ENCODE measurements around the gene PHLDB3. TPM values are rescaled to one million over a fixed set of nuclear protein-coding genes. Genes with fewer than 3 reads are reported as not detected.
A peak's percentile ranks its signal among the peaks of the same experiment; 100 is the strongest.
"Not testable (repeated sequence)": the region's sequence is repeated elsewhere in the genome, so short reads cannot be mapped to it uniquely, and the experiment has no call there.

PHLDB3 gene
- total RNA-seq: 10 to 100 TPM; 14.7 to 17.8 TPM

GRCh38 chr19:43504426-43505185 lies at the start of gene PHLDB3:
Gene PHLDB3 (minus strand): TSS chr19:43504746. CDS start chr19:43504118, 628 bp downstream.
- DNase-seq (peak; percentile 71), ATAC-seq (peak; percentile 47)
- Mint-ChIP-seq H3K27me3 (no peaks in the 10 kb centered on the region), H3K9me3 (ENCODE audit: low read depth) (no peaks in the 10 kb centered on the region), H3K27ac (peak within 1 kb of the TSS; percentile 94), H3K4me3 (peak within 1 kb of the TSS; percentile 96), H3K4me1 (peaks cover 32% of the 10 kb centered on the region), H3K36me3 (ENCODE audit: low read depth) (peaks cover 29% of the 10 kb centered on the region)
- ChIA-PET CTCF (interaction anchor here (0.6 to 3.6 kb wide), 12 partner anchors 13 to 164 kb away, joined by 3 to 27 read pairs (median 6); partner anchors contain the start of gene IRGQ), POLR2A (interaction anchor here (0.5 to 1.8 kb wide), 6 partner anchors 15 to 58 kb away, joined by 3 to 10 read pairs (median 4); no protein-coding TSS in a partner anchor)
- intact Hi-C loops (cut with DNase I, micrococcal nuclease): loop anchor here (1.0 to 5.0 kb wide), 11 partner anchors 14 to 164 kb away; partner anchors contain the start of genes ZNF575 (in 2 of the 2), ETHE1 (in 1 of the 2), IRGQ (in 1 of the 2) and PINLYP (in 1 of the 2)

GRCh38 chr19:43553656-43554055 lies 49.1 kb upstream of the PHLDB3 start:
- H3K27me3 Mint-ChIP-seq: no peaks in the 10 kb centered on the region
- ChIA-PET CTCF (interaction anchor here (0.6 to 6.8 kb wide), 9 partner anchors 20 to 52 kb away, joined by 3 to 88 read pairs (median 4); partner anchors contain the start of genes IRGQ, PINLYP, XRCC1 and ZNF575), POLR2A (no interaction called here)
- ATAC-seq (no peak), DNase-seq (no peak)
- H3K36me3 Mint-ChIP-seq (ENCODE audit: low read depth): peaks cover 13% of the 10 kb centered on the region
- no peak overlapping the region for H3K4me3 Mint-ChIP-seq
- intact Hi-C loops (cut with DNase I, micrococcal nuclease): loop anchor here in 1 of 2 experiments (10.0 kb wide), 1 partner anchor 251 kb away; the partner anchor contains the start of gene LYPD5
- H3K27ac Mint-ChIP-seq: no peak overlapping the region
- peaks cover 11% of the 10 kb centered on the region for H3K4me1 Mint-ChIP-seq
- H3K9me3 Mint-ChIP-seq (ENCODE audit: low read depth): no peaks in the 10 kb centered on the region

GRCh38 chr19:43552616-43553015 lies 48.1 kb upstream of the PHLDB3 start:
- DNase-seq (no peak), ATAC-seq (no peak)
- ChIA-PET CTCF (interaction anchor here (0.9 to 6.8 kb wide), 4 partner anchors 23 to 116 kb away, joined by 3 to 88 read pairs (median 4); partner anchors contain the start of genes IRGQ, PINLYP, XRCC1 and ZNF576), POLR2A (no interaction called here)
- Mint-ChIP-seq H3K4me3 (no peak overlapping the region), H3K9me3 (ENCODE audit: low read depth) (no peaks in the 10 kb centered on the region), H3K27ac (no peak overlapping the region), H3K27me3 (no peaks in the 10 kb centered on the region), H3K4me1 (peaks cover 10% of the 10 kb centered on the region), H3K36me3 (ENCODE audit: low read depth) (peaks cover 11% of the 10 kb centered on the region)
- intact Hi-C loops (cut with DNase I, micrococcal nuclease): loop anchor here in 1 of 2 experiments (10.0 kb wide), 1 partner anchor 252 kb away; the partner anchor contains the start of gene LYPD5

GRCh38 chr19:43552198-43552450 lies 47.6 kb upstream of the PHLDB3 start:
- Mint-ChIP-seq H3K4me1 (peaks cover 10% of the 10 kb centered on the region), H3K27ac (no peak overlapping the region), H3K36me3 (ENCODE audit: low read depth) (peaks cover 9% of the 10 kb centered on the region), H3K9me3 (ENCODE audit: low read depth) (no peaks in the 10 kb centered on the region), H3K27me3 (no peaks in the 10 kb centered on the region), H3K4me3 (no peak overlapping the region)
- CTCF ChIA-PET: interaction anchor here (0.9 to 6.8 kb wide), 2 partner anchors 24 to 44 kb away, joined by 4 to 88 read pairs; partner anchors contain the start of genes IRGQ and ZNF576
- POLR2A ChIA-PET: no interaction called here
- no peak for ATAC-seq
- no peak for DNase-seq
- intact Hi-C loops (cut with DNase I, micrococcal nuclease): loop anchor here in 1 of 2 experiments (10.0 kb wide), 1 partner anchor 253 kb away; the partner anchor contains the start of gene LYPD5

- ChIA-PET POLR2A (no interaction called here), CTCF (interaction anchor here (0.9 kb wide), 1 partner anchor 23 kb away, joined by 4 read pairs; no protein-coding TSS in a partner anchor)
- H3K4me1 Mint-ChIP-seq: peaks cover 10% of the 10 kb centered on the region
- no peaks in the 10 kb centered on the region for H3K27me3 Mint-ChIP-seq
- peaks cover 9% of the 10 kb centered on the region for H3K36me3 Mint-ChIP-seq (ENCODE audit: low read depth)
- H3K27ac Mint-ChIP-seq: no peak overlapping the region
- no peaks in the 10 kb centered on the region for H3K9me3 Mint-ChIP-seq (ENCODE audit: low read depth)
- ATAC-seq (no peak), DNase-seq (no peak)
- intact Hi-C loops (cut with DNase I, micrococcal nuclease): loop anchor here in 1 of 2 experiments (10.0 kb wide), 1 partner anchor 253 kb away; the partner anchor contains the start of gene LYPD5
- H3K4me3 Mint-ChIP-seq: no peak overlapping the region
These were observed 47.1 kb upstream of the PHLDB3 start for GRCh38 chr19:43551399-43552197.

- ATAC-seq (no peak), DNase-seq (no peak)
- H3K36me3 Mint-ChIP-seq (ENCODE audit: low read depth): peaks cover 12% of the 10 kb centered on the region
- ChIA-PET CTCF (no interaction called here), POLR2A (interaction anchor here (0.9 kb wide), 1 partner anchor 16 kb away, joined by 3 read pairs; no protein-coding TSS in a partner anchor)
- H3K27me3 Mint-ChIP-seq: no peaks in the 10 kb centered on the region
- H3K9me3 Mint-ChIP-seq (ENCODE audit: low read depth): no peaks in the 10 kb centered on the region
- H3K27ac Mint-ChIP-seq: no peak overlapping the region
- intact Hi-C loops (cut with DNase I, micrococcal nuclease): no loop called here
- H3K4me1 Mint-ChIP-seq: no peaks in the 10 kb centered on the region
- H3K4me3 Mint-ChIP-seq: no peak overlapping the region
These were observed 44.2 kb upstream of the PHLDB3 start for GRCh38 chr19:43548706-43549105.

- H3K9me3 Mint-ChIP-seq (ENCODE audit: low read depth); H3K27ac Mint-ChIP-seq; intact Hi-C loops (cut with DNase I, micrococcal nuclease); POLR2A ChIA-PET; ATAC-seq; CTCF ChIA-PET; DNase-seq; H3K4me3 Mint-ChIP-seq; H3K4me1 Mint-ChIP-seq; H3K27me3 Mint-ChIP-seq: not testable (repeated sequence)
- H3K36me3 Mint-ChIP-seq (ENCODE audit: low read depth): peaks cover 19% of the 10 kb centered on the region
These were observed 43.4 kb upstream of the PHLDB3 start for GRCh38 chr19:43547926-43548325.

GRCh38 chr19:43546581-43546980 lies 42.0 kb upstream of the PHLDB3 start:
- H3K4me1 Mint-ChIP-seq: no peaks in the 10 kb centered on the region
- no peak overlapping the region for H3K27ac Mint-ChIP-seq
- CTCF ChIA-PET: no interaction called here
- intact Hi-C loops (cut with DNase I, micrococcal nuclease): no loop called here
- ATAC-seq (no peak), DNase-seq (no peak)
- no peaks in the 10 kb centered on the region for H3K27me3 Mint-ChIP-seq
- H3K36me3 Mint-ChIP-seq (ENCODE audit: low read depth): peaks cover 17% of the 10 kb centered on the region
- POLR2A ChIA-PET: interaction anchor here (0.6 kb wide), 1 partner anchor 26 kb away, joined by 3 read pairs; no protein-coding TSS in a partner anchor
- H3K9me3 Mint-ChIP-seq (ENCODE audit: low read depth): no peaks in the 10 kb centered on the region
- no peak overlapping the region for H3K4me3 Mint-ChIP-seq

- DNase-seq: no peak
- ATAC-seq: no peak
- Mint-ChIP-seq H3K27ac (no peak overlapping the region), H3K27me3 (no peaks in the 10 kb centered on the region), H3K4me1 (no peaks in the 10 kb centered on the region), H3K4me3 (no peak overlapping the region), H3K36me3 (ENCODE audit: low read depth) (peaks cover 16% of the 10 kb centered on the region), H3K9me3 (ENCODE audit: low read depth) (no peaks in the 10 kb centered on the region)
- POLR2A ChIA-PET: no interaction called here
- intact Hi-C loops (cut with DNase I, micrococcal nuclease): no loop called here
- CTCF ChIA-PET: no interaction called here
These were observed 41.4 kb upstream of the PHLDB3 start for GRCh38 chr19:43545981-43546380.

- peaks cover 16% of the 10 kb centered on the region for H3K36me3 Mint-ChIP-seq (ENCODE audit: low read depth)
- H3K4me3 Mint-ChIP-seq: no peak overlapping the region
- H3K27ac Mint-ChIP-seq: peak overlapping the region; percentile 27
- ChIA-PET CTCF (no interaction called here), POLR2A (no interaction called here)
- H3K27me3 Mint-ChIP-seq: no peaks in the 10 kb centered on the region
- ATAC-seq: no peak
- DNase-seq: no peak
- intact Hi-C loops (cut with DNase I, micrococcal nuclease): no loop called here
- no peaks in the 10 kb centered on the region for H3K9me3 Mint-ChIP-seq (ENCODE audit: low read depth)
- no peaks in the 10 kb centered on the region for H3K4me1 Mint-ChIP-seq
These were observed 40.7 kb upstream of the PHLDB3 start for GRCh38 chr19:43545276-43545675.

- H3K27ac Mint-ChIP-seq: no peak overlapping the region
- no peak overlapping the region for H3K4me3 Mint-ChIP-seq
- H3K27me3 Mint-ChIP-seq: no peaks in the 10 kb centered on the region
- CTCF ChIA-PET: no interaction called here
- ATAC-seq: no peak
- DNase-seq: no peak
- peaks cover 3% of the 10 kb centered on the region for H3K9me3 Mint-ChIP-seq (ENCODE audit: low read depth)
- H3K36me3 Mint-ChIP-seq (ENCODE audit: low read depth): peaks cover 25% of the 10 kb centered on the region
- intact Hi-C loops (cut with DNase I, micrococcal nuclease): no loop called here
- POLR2A ChIA-PET: no interaction called here
- H3K4me1 Mint-ChIP-seq: no peaks in the 10 kb centered on the region
These were observed 39.5 kb upstream of the PHLDB3 start for GRCh38 chr19:43544077-43544476.

All from activated CD4-positive, alpha-beta T cell treated with anti-CD3 and anti-CD28 coated beads for 36 hours (primary cell).